Suppressor macrophage treated with lipopolysaccharide for 4 hours (primary cell): ENCODE results near the gene KSR1.
"Not testable (repeated sequence)": the region's sequence is repeated elsewhere in the genome, so short reads cannot be mapped to it uniquely, and the experiment has no call there.

Experiments used
- DNase-seq: peaks from one replicate; pipeline ENCODE4 v3.0.0-alpha.2; 2020

Gene KSR1

GRCh38 chr17:27455236-27455913 lies 873 bp upstream of the KSR1 start:
- no peak for DNase-seq

- DNase-seq: peak; percentile 28
These were observed 572 bp downstream of the KSR1 start for GRCh38 chr17:27456681-27457359.

- DNase-seq: no peak
These were observed 1.1 kb downstream of the KSR1 start for GRCh38 chr17:27457360-27457715.

- DNase-seq: peak; percentile 30
These were observed 1.7 kb downstream of the KSR1 start for GRCh38 chr17:27457731-27458523.

GRCh38 chr17:27458524-27458908 lies 2.3 kb downstream of the KSR1 start:
- DNase-seq: no peak

GRCh38 chr17:27459433-27459832 lies 3.2 kb downstream of the KSR1 start:
- DNase-seq: no peak

GRCh38 chr17:27460196-27460725 lies 4.0 kb downstream of the KSR1 start:
- DNase-seq: no peak

GRCh38 chr17:27461192-27461859 lies 5.1 kb downstream of the KSR1 start:
- DNase-seq: no peak

GRCh38 chr17:27462149-27462548 lies 5.9 kb downstream of the KSR1 start:
- DNase-seq: no peak

GRCh38 chr17:27462714-27463113 lies 6.5 kb downstream of the KSR1 start:
- no peak for DNase-seq

GRCh38 chr17:27463235-27463677 lies 7.0 kb downstream of the KSR1 start:
- no peak for DNase-seq

GRCh38 chr17:27464019-27464418 lies 7.8 kb downstream of the KSR1 start:
- DNase-seq: not testable (repeated sequence)

- no peak for DNase-seq
These were observed 8.2 kb downstream of the KSR1 start for GRCh38 chr17:27464431-27464830.

GRCh38 chr17:27465875-27466274 lies 9.6 kb downstream of the KSR1 start:
- DNase-seq: not testable (repeated sequence)

GRCh38 chr17:27466376-27466742 lies 10.1 kb downstream of the KSR1 start:
- DNase-seq: no peak

- peak; percentile 75 for DNase-seq
These were observed 10.6 kb downstream of the KSR1 start for GRCh38 chr17:27466743-27467375.

- no peak for DNase-seq
These were observed 13.0 kb downstream of the KSR1 start for GRCh38 chr17:27469256-27469655.

- no peak for DNase-seq
These were observed 15.3 kb downstream of the KSR1 start for GRCh38 chr17:27471321-27472269.

GRCh38 chr17:27473190-27473747 lies 17.0 kb downstream of the KSR1 start:
- no peak for DNase-seq

- DNase-seq: peak; percentile 59
These were observed 17.7 kb downstream of the KSR1 start for GRCh38 chr17:27473748-27474609.
